Measurements from ENCODE around the gene GGT7.

- TF ChIP-seq CTCF (IDR thresholded peaks at IDR 0.05) (no peak), POLR2AphosphoS5 (IDR thresholded peaks at IDR 0.05; ENCODE audit: low read depth, low read length) (no peak), REST (IDR thresholded peaks at IDR 0.05; ENCODE audit: insufficient read depth in 1 of 2, low read depth in 2 of 2, low read length in 1 of 2) (no peak)
Observed at GRCh38 chr20:34798871-34799270, 73.8 kb downstream of the GGT7 start.
